Stimulated activated CD4-positive, alpha-beta T cell treated with anti-CD3 and anti-CD28 coated beads, TNF-alpha, amount 100 ng/mL, for 24 hours (primary cell): Measurements from ENCODE around the gene LONP1.

ENCODE experiments used
- DNase-seq, 3 experiments: peaks; one replicate each; pipeline ENCODE4 v3.0.0-alpha.2; 2020; ENCODE audit warnings: low read depth in 3 of 3

LONP1 gene

GRCh38 chr19:5648464-5648863, 71.5 kb downstream of the LONP1 start:
- DNase-seq, result no peak

DNA sequence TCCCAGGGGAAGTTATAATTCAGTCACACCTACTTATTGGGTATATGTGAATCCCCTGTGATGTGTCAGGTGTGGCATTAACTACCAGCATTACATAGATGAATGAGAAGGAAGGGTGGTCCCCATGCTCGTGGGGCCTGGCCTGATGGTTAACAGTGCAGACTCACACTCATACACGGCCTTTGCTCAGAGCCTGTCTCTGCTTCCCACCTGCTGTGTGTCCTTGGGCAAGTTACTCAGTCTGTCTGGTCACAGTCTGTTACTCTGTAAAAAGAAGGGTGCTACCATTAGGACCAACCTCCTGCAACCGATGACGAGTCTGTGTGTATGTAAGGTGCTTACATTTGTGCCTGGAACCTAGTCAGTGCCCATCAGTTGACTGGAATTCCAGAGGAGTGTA, 73.2 kb downstream of the LONP1 start:
- DNase-seq, result no peak

DNA sequence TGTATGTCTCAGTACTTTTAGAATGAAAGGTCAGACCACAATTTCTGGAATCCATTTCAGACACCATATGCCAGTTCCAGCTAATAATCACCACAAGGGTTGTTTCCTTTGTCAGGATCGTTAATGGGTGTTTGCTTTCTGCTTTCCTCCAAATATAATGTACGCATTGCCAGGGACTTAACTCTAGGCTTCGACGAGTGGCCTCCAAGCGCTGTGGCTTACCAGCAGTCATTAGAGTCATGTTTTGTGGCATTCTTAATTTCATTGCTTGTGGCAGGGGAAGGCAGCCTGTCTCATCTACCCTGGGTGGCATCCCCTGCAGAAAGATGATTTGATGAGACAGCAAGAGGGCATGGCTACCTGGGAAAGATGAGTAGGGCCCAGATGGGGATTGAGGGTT, 74.5 kb downstream of the LONP1 start:
- DNase-seq, result no peak

DNA sequence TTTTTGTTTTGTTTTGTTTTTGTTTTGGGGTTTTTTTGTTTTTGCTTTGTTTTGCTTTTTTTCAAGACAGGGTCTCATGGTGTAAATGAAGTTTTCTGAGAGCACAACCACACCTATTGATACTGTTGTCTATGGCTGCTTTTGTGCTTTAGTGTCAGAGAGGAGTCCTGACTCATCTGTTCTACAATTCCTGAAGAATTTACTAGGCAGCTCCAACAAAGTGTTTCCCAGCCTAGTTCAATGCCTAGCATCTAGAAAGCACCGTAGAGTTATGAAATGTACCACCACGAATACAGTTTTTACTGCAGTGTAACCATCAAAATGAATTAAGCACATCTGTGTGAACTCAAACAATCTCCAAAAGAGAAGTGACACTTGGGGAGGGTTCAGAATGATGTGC, 75.9 kb downstream of the LONP1 start:
- DNase-seq, result no peak

- no peak for DNase-seq
Measured at GRCh38 chr19:5643060-5643459, 76.9 kb downstream of the LONP1 start.

DNA sequence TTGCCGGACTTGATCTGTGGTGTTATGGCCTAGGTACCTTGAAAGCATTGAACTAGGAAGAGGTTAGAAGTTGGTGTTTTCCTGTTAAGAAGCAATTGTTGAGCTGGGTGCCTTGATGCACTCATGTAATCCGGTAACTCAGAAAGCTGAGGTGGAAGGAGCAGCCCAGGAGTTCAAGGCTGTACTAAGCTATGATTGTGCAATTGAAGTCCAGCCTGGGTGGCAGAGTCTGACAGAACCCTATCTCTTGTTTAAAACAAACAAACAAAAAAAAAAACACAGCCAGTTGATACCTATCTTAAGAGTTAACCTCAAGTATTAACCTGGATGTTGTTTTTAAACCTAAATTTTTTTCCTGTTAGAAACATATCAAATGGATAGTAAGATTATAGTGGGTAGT, 77.7 kb downstream of the LONP1 start:
- DNase-seq, result no peak
